ENCODE data around the gene MATCAP1. TPM values are rescaled to one million over a fixed set of nuclear protein-coding genes. Genes with fewer than 3 reads are reported as not detected.

Gene MATCAP1
- total RNA-seq, 1 experiment from 2014 or later: 51.2 TPM

- Histone ChIP-seq H3K56ac (ENCODE audit: insufficient read length, low read depth, low read length) (no peak overlapping the region), H3T11ph (ENCODE audit: low read length) (no peak overlapping the region), H2BK15ac (ENCODE audit: low read depth, low read length) (no peak overlapping the region), H2AK5ac (ENCODE audit: insufficient read length, low read length) (no peak overlapping the region), H3K9me3 (ENCODE audit: control insufficient read depth, low read depth, low read length) (no peaks in the 10 kb centered on the region), H3K79me2 (ENCODE audit: insufficient read depth, low read length) (no peaks in the 10 kb centered on the region), H4K20me1 (ENCODE audit: control insufficient read depth, insufficient read depth, insufficient read length) (no peaks in the 10 kb centered on the region), H3K27ac (ENCODE audit: insufficient read length, low read depth, low read length) (no peak overlapping the region), H3K23ac (ENCODE audit: insufficient read length, low read depth, low read length) (no peak overlapping the region), H3K4me2 (ENCODE audit: insufficient read depth, insufficient read length, low read length) (no peak overlapping the region), H4K8ac (replicated peaks; ENCODE audit: insufficient read length, low read depth, low read length) (no peak overlapping the region), H2BK20ac (ENCODE audit: low read depth, low read length, poor library complexity, severe bottlenecking) (no peak overlapping the region), H3K23me2 (ENCODE audit: insufficient read length, low read depth, low read length, poor library complexity, severe bottlenecking) (no peaks in the 10 kb centered on the region), H2BK120ac (ENCODE audit: low read depth, low read length, poor library complexity, severe bottlenecking) (no peak overlapping the region), H2BK12ac (ENCODE audit: insufficient read length, low read depth, low read length) (no peak overlapping the region), H4K91ac (ENCODE audit: insufficient read length, low read depth, low read length) (no peak overlapping the region), H3K4me1 (ENCODE audit: insufficient read depth, low read length) (no peaks in the 10 kb centered on the region), H3K14ac (ENCODE audit: insufficient read depth, low read length) (no peak overlapping the region), H4K5ac (ENCODE audit: insufficient read length, low read depth, low read length) (no peak overlapping the region), H2BK5ac (ENCODE audit: insufficient read length, low read length) (no peak overlapping the region), H3K79me1 (ENCODE audit: insufficient read depth, low read depth, low read length, poor library complexity, severe bottlenecking) (no peaks in the 10 kb centered on the region), H3K4ac (ENCODE audit: low read depth, low read length) (no peak overlapping the region), H2AFZ (ENCODE audit: low read length) (no peak overlapping the region), H3K18ac (ENCODE audit: insufficient read length, low read depth, low read length) (no peak overlapping the region), H3K27me3 (ENCODE audit: insufficient read depth, low read length) (no peaks in the 10 kb centered on the region), H3K9ac (ENCODE audit: extremely low read depth, insufficient read length, low read length) (no peak overlapping the region)
- H3K27me3 Mint-ChIP-seq (ENCODE audit: low read depth): no peaks in the 10 kb centered on the region; the same call in 1 of the 2 replicates
- no peak for TF ChIP-seq CTCF (conservative IDR thresholded peaks at IDR 0.05)
- no peak for DNase-seq
- H3K4me3 Mint-ChIP-seq: no peak overlapping the region
- H3K4me1 Mint-ChIP-seq: peaks cover 3% of the 10 kb centered on the region in 2 experiments; a peak in 2 of 4 replicates
- H3K27ac Mint-ChIP-seq: peak overlapping the region in 1 of 3 experiments; percentile 39; a peak in 1 of 7 replicates
- peaks cover 0 to 3% of the 10 kb centered on the region in 2 experiments; a peak in 1 of 5 replicates for H3K9me3 Mint-ChIP-seq
- WGBS (ENCODE audit: extremely low coverage, insufficient read length, low lambda C conversion rate): no CpG with 5 or more reads among the region's 2 CpGs
- peaks cover 21 to 75% (median 75%) of the 10 kb centered on the region in 3 experiments for H3K36me3 Mint-ChIP-seq (ENCODE audit: insufficient read depth in 1 of 3, low read depth in 3 of 3)
Observed at GRCh38 chr16:67145746-67146145, 38.0 kb downstream of the MATCAP1 start.

Measured in H9 (cell line).